ENCODE measurements around the gene MARCHF3.

MARCHF3 gene

GRCh38 chr5:126995689-126996088, 34.7 kb downstream of the MARCHF3 start:
- intact Hi-C loops (cut with DNase I), result no loop called here

GRCh38 chr5:126995039-126995438, 35.3 kb downstream of the MARCHF3 start:
- DNase-seq, result no peak
- intact Hi-C loops (cut with DNase I), result no loop called here

More at GRCh38 chr5:126995689-126996088, 34.7 kb downstream of the MARCHF3 start:
- no peak for DNase-seq

- DNase-seq, result no peak
- intact Hi-C loops (cut with DNase I), result no loop called here
Measured at GRCh38 chr5:126994485-126994884, 35.9 kb downstream of the MARCHF3 start.

- intact Hi-C loops (cut with DNase I), result no loop called here
- no peak for DNase-seq
Measured at GRCh38 chr5:126988021-126988569, 42.3 kb downstream of the MARCHF3 start.

- intact Hi-C loops (cut with DNase I), result no loop called here
- no peak for DNase-seq
Measured at GRCh38 chr5:126987271-126987899, 43.0 kb downstream of the MARCHF3 start.

- peak in 4 of 42 donors; percentile 14 to 35 (median 28) for DNase-seq
- intact Hi-C loops (cut with DNase I), result no loop called here
Measured at GRCh38 chr5:126984632-126985031, 45.7 kb downstream of the MARCHF3 start.

GRCh38 chr5:126983874-126984266, 46.5 kb downstream of the MARCHF3 start:
- no peak for DNase-seq

GRCh38 chr5:126982926-126983873, 47.2 kb downstream of the MARCHF3 start:
- intact Hi-C loops (cut with DNase I), result no loop called here
- no peak for DNase-seq

More at GRCh38 chr5:126983874-126984266, 46.5 kb downstream of the MARCHF3 start:
- intact Hi-C loops (cut with DNase I), result no loop called here

- intact Hi-C loops (cut with DNase I), result no loop called here
- DNase-seq, result no peak
Measured at GRCh38 chr5:126982202-126982601, 48.2 kb downstream of the MARCHF3 start.

- intact Hi-C loops (cut with DNase I), result no loop called here
- DNase-seq, result no peak
Measured at GRCh38 chr5:126981701-126982100, 48.7 kb downstream of the MARCHF3 start.

GRCh38 chr5:126981222-126981621, 49.1 kb downstream of the MARCHF3 start:
- intact Hi-C loops (cut with DNase I), result no loop called here
- DNase-seq, result no peak

GRCh38 chr5:126978258-126978657, 52.1 kb downstream of the MARCHF3 start:
- no peak for DNase-seq
- intact Hi-C loops (cut with DNase I), result no loop called here

GRCh38 chr5:126976520-126977172, 53.7 kb downstream of the MARCHF3 start:
- intact Hi-C loops (cut with DNase I), result no loop called here
- DNase-seq, result no peak

- no peak for DNase-seq
- intact Hi-C loops (cut with DNase I), result no loop called here
Measured at GRCh38 chr5:126975796-126976195, 54.6 kb downstream of the MARCHF3 start.

- DNase-seq, result no peak
Measured at GRCh38 chr5:126973193-126973592, 57.2 kb downstream of the MARCHF3 start.

GRCh38 chr5:126972062-126972895, 58.1 kb downstream of the MARCHF3 start:
- no peak for DNase-seq
- intact Hi-C loops (cut with DNase I), result no loop called here

More at GRCh38 chr5:126973193-126973592, 57.2 kb downstream of the MARCHF3 start:
- intact Hi-C loops (cut with DNase I), result no loop called here

- no peak for DNase-seq
- intact Hi-C loops (cut with DNase I), result no loop called here
Measured at GRCh38 chr5:126971455-126972031, 58.8 kb downstream of the MARCHF3 start.

GRCh38 chr5:126970517-126971017, 59.8 kb downstream of the MARCHF3 start:
- DNase-seq, result no peak
- intact Hi-C loops (cut with DNase I), result no loop called here
